Measurements from ENCODE around the gene CDK16. TPM values are rescaled to one million over a fixed set of nuclear protein-coding genes. Genes with fewer than 3 reads are reported as not detected.
A peak's percentile ranks its signal among the peaks of the same experiment; 100 is the strongest.

The CDK16 gene
- total and polyA plus RNA-seq, 2 donors (not counting 3 experiments of a cell fraction or from before 2014, with no cell fraction given), result 99.9 to 149 TPM

DNA sequence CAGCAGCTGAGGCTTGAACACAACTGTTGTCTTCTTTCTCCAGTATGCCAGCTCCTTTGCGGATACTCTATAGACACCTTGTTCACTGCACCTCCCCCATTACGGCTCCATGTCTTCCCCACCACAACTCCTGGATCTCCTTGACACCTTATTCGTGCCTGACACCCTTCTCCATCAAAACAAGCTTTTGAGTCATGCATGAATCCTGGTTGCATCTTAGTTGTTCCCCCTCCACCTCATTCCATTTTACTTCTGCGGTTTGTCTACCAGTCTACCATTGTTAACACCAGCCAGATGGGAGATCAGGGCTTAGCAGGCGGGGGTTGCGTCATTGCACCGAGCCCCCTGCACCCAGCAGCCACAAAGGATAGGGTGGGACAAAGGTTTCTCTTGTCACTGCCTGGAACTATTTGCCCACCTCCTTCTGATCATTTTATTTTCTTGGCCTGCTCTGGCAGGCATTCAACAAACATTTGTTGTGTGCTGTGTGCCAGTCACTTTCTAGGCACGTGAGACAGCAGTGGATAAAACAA lies 2.0 kb upstream of the CDK16 start:
- Histone ChIP-seq H4K20me1 (replicated peaks; ENCODE audit: control insufficient read depth, extremely low read depth, insufficient read depth, low read length) (no peaks in the 10 kb centered on the region), H3K4me2 (ENCODE audit: insufficient read depth, low read length) (peak overlapping the region; percentile 9)
- FAIRE-seq, result no peak

More for the DNA sequence above, 2.0 kb upstream of the CDK16 start:
- Histone ChIP-seq H3K4me1 (ENCODE audit: control insufficient read depth, extremely low read depth, insufficient read depth, low read length) (peaks cover 13% of the 10 kb centered on the region), H2AFZ (ENCODE audit: low read depth, low read length) (no peak overlapping the region), H3K36me3 (ENCODE audit: control insufficient read depth in 2 of 2, extremely low read depth in 1 of 2, insufficient read depth in 2 of 2, low read length in 2 of 2) (peaks cover 10 to 33% of the 10 kb centered on the region in 2 experiments), H3K4me3 (replicated peaks in 1 of 3; ENCODE audit: insufficient read depth in 1 of 3, low read depth in 1 of 3, low read length in 3 of 3) (no peak overlapping the region), H3K27me3 (ENCODE audit: control insufficient read depth in 2 of 2, insufficient read depth in 2 of 2, low read length in 2 of 2) (no peaks in the 10 kb centered on the region), H3K9ac (replicated peaks; ENCODE audit: extremely low read depth, insufficient read depth, low read length) (no peak overlapping the region), H3K9me1 (replicated peaks; ENCODE audit: control insufficient read depth, extremely low read depth, insufficient read depth, low read length) (no peaks in the 10 kb centered on the region), H3K9me3 (replicated peaks; ENCODE audit: control insufficient read depth, insufficient read depth, low read length) (no peaks in the 10 kb centered on the region), H3K79me2 (ENCODE audit: control insufficient read depth, insufficient read depth, low read length) (peaks cover 29% of the 10 kb centered on the region), H3K27ac (ENCODE audit: insufficient read depth, low read depth, low read length) (peak overlapping the region; percentile 91)
- dilution Hi-C loops (cut with MboI; ENCODE audit: extremely low pct_ligation_motif_present, low sequenced_read_pairs), result no loop called here
- BruUV-seq (replicated peaks), result no TSS peak
- TF ChIP-seq MAX (IDR thresholded peaks at IDR 0.05; ENCODE audit: insufficient read depth, insufficient read length) (no peak), EZH2 (IDR thresholded peaks at IDR 0.05; ENCODE audit: borderline replicate concordance, low read depth, low read length, severe bottlenecking) (no peak), FOS (IDR thresholded peaks at IDR 0.05; ENCODE audit: borderline replicate concordance, insufficient read depth, low read length) (no peak), POLR2A (IDR thresholded peaks at IDR 0.05; ENCODE audit: low read depth, low read length) (no peak)
- TF ChIP-seq, protein P1, sequence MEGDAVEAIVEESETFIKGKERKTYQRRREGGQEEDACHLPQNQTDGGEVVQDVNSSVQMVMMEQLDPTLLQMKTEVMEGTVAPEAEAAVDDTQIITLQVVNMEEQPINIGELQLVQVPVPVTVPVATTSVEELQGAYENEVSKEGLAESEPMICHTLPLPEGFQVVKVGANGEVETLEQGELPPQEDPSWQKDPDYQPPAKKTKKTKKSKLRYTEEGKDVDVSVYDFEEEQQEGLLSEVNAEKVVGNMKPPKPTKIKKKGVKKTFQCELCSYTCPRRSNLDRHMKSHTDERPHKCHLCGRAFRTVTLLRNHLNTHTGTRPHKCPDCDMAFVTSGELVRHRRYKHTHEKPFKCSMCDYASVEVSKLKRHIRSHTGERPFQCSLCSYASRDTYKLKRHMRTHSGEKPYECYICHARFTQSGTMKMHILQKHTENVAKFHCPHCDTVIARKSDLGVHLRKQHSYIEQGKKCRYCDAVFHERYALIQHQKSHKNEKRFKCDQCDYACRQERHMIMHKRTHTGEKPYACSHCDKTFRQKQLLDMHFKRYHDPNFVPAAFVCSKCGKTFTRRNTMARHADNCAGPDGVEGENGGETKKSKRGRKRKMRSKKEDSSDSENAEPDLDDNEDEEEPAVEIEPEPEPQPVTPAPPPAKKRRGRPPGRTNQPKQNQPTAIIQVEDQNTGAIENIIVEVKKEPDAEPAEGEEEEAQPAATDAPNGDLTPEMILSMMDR (IDR thresholded peaks at IDR 0.05; ENCODE audit: extremely low read depth in 1 of 2, insufficient read depth in 1 of 2, low read depth in 1 of 2, low read length in 2 of 2), result no peak
- no peak for DNase-seq (ENCODE audit: low read depth, low spot score)
- intact Hi-C loops (cut with micrococcal nuclease), result loop anchor here (5.0 kb wide), 3 partner anchors 146 to 306 kb away; partner anchors contain the start of gene ZNF41
- POLR2A ChIA-PET, result no interaction called here
- CTCF ChIA-PET, result interaction anchor here (1.0 to 2.0 kb wide), 2 partner anchors 168 to 307 kb away, joined by 3 to 13 read pairs; no protein-coding TSS in a partner anchor

Data from endothelial cell of umbilical vein (primary cell).